Right lobe of liver (tissue), 6 donors: ENCODE measurements around the gene DYSF. TPM values are rescaled to one million over a fixed set of nuclear protein-coding genes. Genes with fewer than 3 reads are reported as not detected.

Source experiments
- ATAC-seq, 4 donors: fragments of 200-7000 bp; cut with Tn5 transposase; one replicate each; pipeline ENCODE4 v1.9.1; 2020; ENCODE audit warnings: mild to moderate bottlenecking in 4 of 4, moderate library complexity in 4 of 4
- DNase-seq, 3 donors: peaks; one replicate each; pipeline ENCODE4 v3.0.0-alpha.2; 2020
- H3K27ac ChIP-seq, 3 donors: fragments of 200-600 bp; one replicate each; pipeline ENCODE4 v1.8.0; 2022
- H3K27me3 ChIP-seq, 2 donors: fragments of 200-600 bp; one replicate each; pipeline ENCODE4 v1.8.0; 2022
- H3K36me3 ChIP-seq, 4 donors: fragments of 200-600 bp; sonication (generic) in 1 of 4; one replicate each; pipeline versions ENCODE4 v1.5.1 to v1.8.0; 2017 to 2022; ENCODE audit warnings: control low read depth in 1 of 4
- H3K4me1 ChIP-seq, 4 donors: fragments of 200-600 bp; sonication (generic) in 1 of 4; one replicate each; pipeline versions ENCODE4 v1.5.1 to v1.8.0; 2017 to 2022; ENCODE audit warnings: control low read depth in 1 of 4
- H3K4me3 ChIP-seq, 3 donors: fragments of 200-600 bp; one replicate each; pipeline ENCODE4 v1.8.0; 2022
- H3K9me3 ChIP-seq, 4 donors: fragments of 200-600 bp; sonication (generic) in 1 of 4; one replicate each; pipeline versions ENCODE4 v1.5.1 to v1.8.0; 2017 to 2022; ENCODE audit warnings: control low read depth in 1 of 4
- POLR2A ChIP-seq: fragments of 450-650 bp; IDR thresholded peaks from one replicate; pipeline ENCODE4 v1.6.1; 2017; ENCODE audit warnings: antibody characterized with exemption, mild to moderate bottlenecking
- WGBS: methylation state at CpG from one replicate; pipeline ENCODE4 v1.1.6; 2018; ENCODE audit warnings: low coverage, low lambda C conversion rate; ENCODE audit not compliant: insufficient coverage; ENCODE audit errors: missing lambda C conversion rate; 5-methylcytosine and 5-hydroxymethylcytosine counted together
- intact Hi-C, 2 donors: fragments of 100-400 bp; cut with DNase I; formaldehyde crosslinking; loops; one replicate each; pipeline versions ENCODE4 v1.11.2 to v1.14.1; 2022
- total RNA-seq, 6 experiments: library from RNA; depleted of rRNA in 2 of 6; stranded (reverse); fragments of >200 nt in 2 of 6; fragmentation: NEBNext Ultra II Directional in 3 of 6; extraction: Animal tissue kit (Norgen Biotek cat#: 25700) in 3 of 6; gene quantifications; one replicate each; pipeline versions ENCODE4 v1.1.0 to v1.2.4, GENCODE V29; 2016 to 2023
- TF ChIP-seq, protein P1 (sequence below), 4 donors: fragments of 200-600 bp in 3 of 4; fragments of 450-650 bp in 1 of 4; IDR thresholded peaks; one replicate each; pipeline versions ENCODE4 v1.5.1 to v1.8.0; 2016 to 2022; ENCODE audit warnings: antibody characterized with exemption in 4 of 4, mild to moderate bottlenecking in 2 of 4
- donor health status: DM: no; HTN: yes; CAD: no.
- donor health status: DM: no; HTN: no; CAD: no.
- donor health status: DM: no; HTN: no; CAD: no.
- donor health status: DM: no; HTN: yes; CAD: no.
- donor health status: DM: no; HTN: yes; CAD: no.

Gene DYSF
- total RNA-seq, 6 experiments from 2014 or later: 21.8 to 55.0 (median 32.9) TPM

DNA sequence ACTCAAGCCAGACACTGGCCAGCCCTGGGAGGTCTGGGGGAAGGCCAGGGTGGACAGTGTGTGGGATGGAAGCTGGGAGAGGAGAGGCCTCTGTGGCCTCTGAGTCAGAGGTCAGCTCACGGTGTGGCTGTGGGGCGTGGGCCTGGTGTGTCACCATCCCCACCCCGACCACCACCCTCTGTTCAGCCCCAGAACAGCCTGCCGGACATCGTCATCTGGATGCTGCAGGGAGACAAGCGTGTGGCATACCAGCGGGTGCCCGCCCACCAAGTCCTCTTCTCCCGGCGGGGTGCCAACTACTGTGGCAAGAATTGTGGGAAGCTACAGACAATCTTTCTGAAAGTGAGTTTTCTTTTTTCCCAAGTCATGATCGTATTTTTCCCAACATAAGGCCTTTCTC is 110.5 kb downstream of the DYSF start:
- ATAC-seq (peak in 1 of 4 donors; percentile 42), DNase-seq (peak in 1 of 3 donors; percentile 40)
- Histone ChIP-seq H3K36me3 (peaks cover 0 to 3% (median 1%) of the 10 kb centered on the region in 4 donors), H3K4me1 (no peaks in the 10 kb centered on the region), H3K27ac (no peak overlapping the region), H3K9me3 (no peaks in the 10 kb centered on the region), H3K27me3 (no peaks in the 10 kb centered on the region), H3K4me3 (no peak overlapping the region)
- TF ChIP-seq, protein P1, sequence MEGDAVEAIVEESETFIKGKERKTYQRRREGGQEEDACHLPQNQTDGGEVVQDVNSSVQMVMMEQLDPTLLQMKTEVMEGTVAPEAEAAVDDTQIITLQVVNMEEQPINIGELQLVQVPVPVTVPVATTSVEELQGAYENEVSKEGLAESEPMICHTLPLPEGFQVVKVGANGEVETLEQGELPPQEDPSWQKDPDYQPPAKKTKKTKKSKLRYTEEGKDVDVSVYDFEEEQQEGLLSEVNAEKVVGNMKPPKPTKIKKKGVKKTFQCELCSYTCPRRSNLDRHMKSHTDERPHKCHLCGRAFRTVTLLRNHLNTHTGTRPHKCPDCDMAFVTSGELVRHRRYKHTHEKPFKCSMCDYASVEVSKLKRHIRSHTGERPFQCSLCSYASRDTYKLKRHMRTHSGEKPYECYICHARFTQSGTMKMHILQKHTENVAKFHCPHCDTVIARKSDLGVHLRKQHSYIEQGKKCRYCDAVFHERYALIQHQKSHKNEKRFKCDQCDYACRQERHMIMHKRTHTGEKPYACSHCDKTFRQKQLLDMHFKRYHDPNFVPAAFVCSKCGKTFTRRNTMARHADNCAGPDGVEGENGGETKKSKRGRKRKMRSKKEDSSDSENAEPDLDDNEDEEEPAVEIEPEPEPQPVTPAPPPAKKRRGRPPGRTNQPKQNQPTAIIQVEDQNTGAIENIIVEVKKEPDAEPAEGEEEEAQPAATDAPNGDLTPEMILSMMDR (IDR thresholded peaks at IDR 0.05): no peak
- TF ChIP-seq POLR2A: no peak
- intact Hi-C loops: no loop called here
- WGBS: 94% methylated on average over 5 of the region's 11 CpGs

DNA sequence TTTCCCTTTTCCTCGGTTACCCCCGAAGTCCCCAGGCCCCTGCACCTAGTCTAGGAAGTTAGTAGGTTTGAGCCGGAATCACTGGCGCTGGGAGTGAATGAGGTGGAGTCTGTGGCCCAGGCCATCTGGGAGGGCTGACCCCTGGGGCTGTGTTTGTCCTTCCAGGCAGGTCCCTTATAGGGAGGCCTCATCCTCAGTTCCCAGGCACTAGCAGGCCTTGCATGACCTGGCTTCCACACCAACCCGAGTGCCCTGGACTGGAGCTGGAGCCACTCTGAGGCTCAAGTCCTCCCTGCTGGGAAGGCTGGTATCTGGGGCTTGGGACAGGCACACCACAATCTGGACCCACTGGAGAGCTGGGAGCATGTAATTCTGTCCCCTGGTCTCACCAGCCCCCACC is 111.0 kb downstream of the DYSF start:
- TF ChIP-seq, protein P1 (IDR thresholded peaks at IDR 0.05): no peak
- no peak for TF ChIP-seq POLR2A
- ATAC-seq (no peak), DNase-seq (peak in 1 of 3 donors; percentile 29)
- H3K4me3 ChIP-seq: no peak overlapping the region
- H3K27ac ChIP-seq: no peak overlapping the region
- no peaks in the 10 kb centered on the region for H3K4me1 ChIP-seq
- no peaks in the 10 kb centered on the region for H3K27me3 ChIP-seq
- 92% methylated on average over 3 of the region's 5 CpGs for WGBS
- intact Hi-C loops: no loop called here
- H3K36me3 ChIP-seq: peaks cover 0 to 3% (median 1%) of the 10 kb centered on the region in 4 donors
- H3K9me3 ChIP-seq: no peaks in the 10 kb centered on the region

DNA sequence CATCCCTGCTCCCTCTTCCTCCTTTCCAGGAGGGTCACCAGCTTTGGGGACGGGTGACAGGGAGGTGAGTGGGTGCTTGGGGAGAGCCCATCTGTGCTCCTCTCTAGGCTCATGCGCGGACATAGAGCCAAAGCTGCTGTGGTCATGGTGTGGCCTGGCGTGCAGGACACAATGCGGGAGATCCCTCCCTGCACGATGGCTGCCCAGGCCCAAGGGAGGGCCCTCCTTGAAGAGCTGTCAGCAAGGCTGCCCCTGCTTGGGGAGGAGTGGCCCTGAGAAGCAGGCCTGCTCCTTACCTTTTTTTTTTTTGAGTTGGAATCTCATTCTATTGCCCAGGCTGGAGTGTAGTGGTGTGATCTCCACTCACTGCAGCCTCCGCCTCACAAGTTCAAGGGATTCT is 111.4 kb downstream of the DYSF start:
- no peak for TF ChIP-seq POLR2A
- TF ChIP-seq, protein P1 (IDR thresholded peaks at IDR 0.05): no peak
- no peaks in the 10 kb centered on the region for H3K9me3 ChIP-seq
- H3K27ac ChIP-seq: no peak overlapping the region
- no peak for DNase-seq
- no peaks in the 10 kb centered on the region for H3K27me3 ChIP-seq
- no peak for ATAC-seq
- H3K4me1 ChIP-seq: no peaks in the 10 kb centered on the region
- peaks cover 0 to 4% (median 1%) of the 10 kb centered on the region in 4 donors for H3K36me3 ChIP-seq
- 64% methylated on average over 2 of the region's 7 CpGs for WGBS
- H3K4me3 ChIP-seq: no peak overlapping the region
- intact Hi-C loops: no loop called here

DNA sequence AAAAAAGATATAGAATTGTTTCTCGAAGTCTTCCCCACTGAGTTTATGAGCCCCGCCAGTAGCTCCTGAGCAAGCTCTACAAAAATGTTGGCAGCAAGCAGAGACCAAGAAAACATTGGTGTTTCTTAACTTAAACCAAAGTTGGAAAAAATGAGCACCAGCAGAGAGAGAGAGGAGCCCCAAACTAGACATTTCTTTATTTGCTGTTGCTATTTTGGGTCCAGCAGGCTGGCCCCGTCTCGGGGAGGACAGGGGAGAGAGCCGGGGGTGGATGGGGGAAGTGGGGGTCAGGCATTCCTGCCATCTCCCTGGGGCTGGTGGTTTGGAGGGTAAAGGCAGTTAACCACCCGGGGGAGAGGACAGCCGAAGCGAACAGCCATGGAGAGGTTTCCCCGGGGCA is 113.0 kb downstream of the DYSF start:
- no peaks in the 10 kb centered on the region for H3K9me3 ChIP-seq
- no peak overlapping the region for H3K4me3 ChIP-seq
- ATAC-seq: no peak
- no peaks in the 10 kb centered on the region for H3K27me3 ChIP-seq
- no peaks in the 10 kb centered on the region for H3K4me1 ChIP-seq
- intact Hi-C loops: no loop called here
- TF ChIP-seq, protein P1 (IDR thresholded peaks at IDR 0.05): no peak
- no peak for TF ChIP-seq POLR2A
- no peak overlapping the region for H3K27ac ChIP-seq
- WGBS: 77% methylated on average over 3 of the region's 9 CpGs
- peaks cover 0 to 11% (median 5%) of the 10 kb centered on the region in 4 donors for H3K36me3 ChIP-seq
- no peak for DNase-seq

DNA sequence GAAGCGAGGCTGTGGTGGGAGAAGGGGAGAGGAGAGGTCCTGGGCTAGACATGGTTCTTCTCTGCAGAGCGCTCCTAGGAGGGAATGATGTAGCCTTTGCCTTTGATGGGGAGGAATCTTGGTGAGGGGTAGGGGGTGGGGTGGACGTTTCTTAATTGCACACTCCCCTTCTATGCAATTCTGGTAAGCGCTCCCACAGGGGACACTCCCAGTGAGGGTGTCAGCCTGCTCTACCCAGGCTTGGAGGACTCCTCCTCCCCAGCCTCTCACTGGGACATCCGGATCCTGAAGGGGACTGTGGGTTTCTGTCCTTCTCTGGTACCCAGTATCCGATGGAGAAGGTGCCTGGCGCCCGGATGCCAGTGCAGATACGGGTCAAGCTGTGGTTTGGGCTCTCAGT is 114.3 kb downstream of the DYSF start:
- Histone ChIP-seq H3K36me3 (peaks cover 0 to 13% (median 5%) of the 10 kb centered on the region in 4 donors), H3K27ac (no peak overlapping the region), H3K4me3 (no peak overlapping the region), H3K27me3 (no peaks in the 10 kb centered on the region), H3K9me3 (no peaks in the 10 kb centered on the region), H3K4me1 (no peaks in the 10 kb centered on the region)
- no peak for TF ChIP-seq POLR2A
- TF ChIP-seq, protein P1 (IDR thresholded peaks at IDR 0.05): no peak
- intact Hi-C loops: no loop called here
- ATAC-seq (no peak), DNase-seq (no peak)
- WGBS: 93% methylated on average over 2 of the region's 9 CpGs
